NCI-H2227 (cell line): ENCODE measurements around the gene RSRC2.
A peak's percentile ranks its signal among the peaks of the same experiment; 100 is the strongest.
"Not testable (repeated sequence)": the region's sequence is repeated elsewhere in the genome, so short reads cannot be mapped to it uniquely, and the experiment has no call there.

Experiments used
- DNase-seq: peaks from one replicate; lab custom pipeline; 2025; ENCODE audit not compliant: unreplicated experiment; lab: John Stamatoyannopoulos, UW

The RSRC2 gene, protein sequence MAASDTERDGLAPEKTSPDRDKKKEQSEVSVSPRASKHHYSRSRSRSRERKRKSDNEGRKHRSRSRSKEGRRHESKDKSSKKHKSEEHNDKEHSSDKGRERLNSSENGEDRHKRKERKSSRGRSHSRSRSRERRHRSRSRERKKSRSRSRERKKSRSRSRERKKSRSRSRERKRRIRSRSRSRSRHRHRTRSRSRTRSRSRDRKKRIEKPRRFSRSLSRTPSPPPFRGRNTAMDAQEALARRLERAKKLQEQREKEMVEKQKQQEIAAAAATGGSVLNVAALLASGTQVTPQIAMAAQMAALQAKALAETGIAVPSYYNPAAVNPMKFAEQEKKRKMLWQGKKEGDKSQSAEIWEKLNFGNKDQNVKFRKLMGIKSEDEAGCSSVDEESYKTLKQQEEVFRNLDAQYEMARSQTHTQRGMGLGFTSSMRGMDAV

DNA sequence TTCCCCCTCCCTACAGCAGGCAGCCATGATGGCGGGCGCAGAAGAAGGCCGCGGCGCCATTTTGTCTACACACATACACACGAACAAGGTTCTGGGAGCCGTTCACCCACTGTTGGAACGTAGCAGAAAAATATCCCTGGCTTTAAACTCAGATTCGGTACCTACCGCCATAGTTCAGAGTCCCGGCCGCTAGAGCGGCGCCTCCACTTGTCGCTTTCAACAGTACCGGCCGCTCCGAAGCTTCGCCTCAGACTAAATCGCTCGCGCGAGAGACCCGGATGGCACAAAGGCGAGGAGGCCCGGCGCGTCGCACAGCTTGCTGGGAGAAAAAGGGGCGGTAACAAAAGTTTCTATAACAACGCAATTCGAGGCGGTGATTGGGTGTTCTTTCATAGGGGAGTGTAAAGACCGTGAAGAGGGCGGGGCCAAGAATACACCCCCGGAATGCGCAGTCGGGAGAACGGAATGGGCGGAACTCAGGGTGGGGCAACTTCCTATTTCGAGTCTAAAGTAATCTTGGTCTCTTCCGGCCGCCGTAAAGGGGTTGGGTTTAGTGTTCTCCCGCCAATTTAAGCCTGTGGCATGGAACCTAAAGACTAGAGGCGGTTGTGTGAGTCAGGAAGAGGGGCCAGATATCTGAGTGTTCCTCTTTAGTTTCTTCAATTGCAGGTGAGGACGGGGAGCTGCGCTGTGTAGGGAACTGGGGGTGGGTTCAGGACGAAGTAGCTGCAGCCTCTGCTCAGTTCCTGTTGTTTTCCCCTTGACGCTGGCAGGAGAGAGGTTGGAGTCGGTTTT, at the start of gene RSRC2, which contains the start of gene KNTC1:
RSRC2 (minus strand) TSS at position 254 of the 795 bp plus-strand sequence; CDS start at position 171, 83 bp downstream.
KNTC1 (plus strand) TSS at position 567 of the 795 bp plus-strand sequence. CDS start 2,815 bp downstream, outside the sequence.
- DNase-seq: peak; percentile 100

DNA sequence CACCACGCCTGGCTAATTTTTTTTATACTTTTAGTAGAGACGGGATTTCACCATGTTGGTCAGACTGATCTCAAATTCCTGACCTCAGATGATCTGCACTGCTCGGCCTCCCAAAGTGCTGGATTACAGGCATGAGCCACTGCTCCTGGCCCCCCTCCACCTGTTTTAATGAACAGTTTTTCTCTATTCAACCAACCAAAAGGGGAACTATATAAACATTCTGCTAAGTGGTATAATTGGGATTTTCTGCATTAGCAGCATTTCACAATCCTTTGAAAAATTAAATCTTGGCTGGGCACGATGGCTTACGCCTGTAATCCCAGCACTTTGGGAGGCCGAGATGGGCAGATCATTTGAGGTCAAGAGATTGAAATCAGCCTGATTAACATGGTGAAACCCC, 45.1 kb upstream of the RSRC2 start:
- DNase-seq: no peak

DNA sequence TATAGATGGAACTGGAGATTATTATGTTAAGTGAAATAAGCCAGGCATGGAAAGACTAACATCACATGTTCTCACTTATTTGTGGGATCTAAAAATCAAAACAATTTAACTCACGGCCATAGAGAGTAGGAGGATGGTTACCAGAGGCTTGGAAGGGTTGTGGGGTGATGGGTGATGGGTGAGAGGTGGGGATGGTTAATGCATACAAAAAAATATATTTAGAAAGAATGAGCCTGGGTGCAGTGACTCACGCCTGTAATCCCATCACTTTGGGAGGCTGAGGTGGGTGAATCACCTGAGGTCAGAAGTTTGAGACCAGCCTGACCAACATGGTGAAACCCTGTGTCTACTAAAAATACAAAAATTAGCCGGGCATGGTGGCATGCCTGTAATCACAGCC, 43.3 kb upstream of the RSRC2 start:
- not testable (repeated sequence) for DNase-seq

DNA sequence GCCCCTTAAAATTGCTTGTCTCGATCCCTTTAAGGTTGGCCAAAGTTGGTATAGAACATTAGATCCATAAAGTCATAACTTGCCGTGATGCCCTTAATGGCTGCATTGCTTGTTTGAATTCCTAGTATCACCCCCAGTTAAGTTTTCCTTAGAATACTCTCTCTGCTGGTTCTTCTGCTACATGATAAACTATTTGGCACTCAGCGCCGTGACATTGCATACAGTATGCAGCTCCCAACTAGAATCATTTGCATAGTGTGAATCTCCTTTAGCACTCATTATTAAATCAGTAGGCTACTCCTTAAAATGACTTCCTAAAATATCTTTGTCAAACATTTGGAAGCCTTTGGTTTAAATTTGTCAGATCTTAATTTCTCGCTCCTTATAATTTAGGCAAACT, 42.6 kb upstream of the RSRC2 start:
- no peak for DNase-seq

DNA sequence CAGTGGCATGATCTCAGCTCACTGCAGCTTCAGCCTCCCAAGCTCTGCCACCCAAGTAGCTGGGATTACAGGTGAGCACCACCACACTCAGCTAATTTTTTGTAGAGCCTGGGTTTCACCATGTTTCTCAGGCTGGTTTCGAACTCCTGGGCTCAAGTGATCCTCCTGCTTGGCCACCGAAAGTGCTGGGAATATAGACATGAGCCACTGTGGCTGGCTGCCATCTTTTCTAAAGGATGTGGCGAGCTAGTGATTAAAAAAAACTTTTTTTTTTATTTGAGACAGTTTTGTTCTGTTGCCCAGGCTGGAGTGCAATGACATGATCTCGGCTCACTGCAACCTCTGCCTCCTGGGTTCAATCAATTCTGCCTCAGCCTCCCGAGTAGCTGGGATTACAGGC, 40.1 kb upstream of the RSRC2 start:
- not testable (repeated sequence) for DNase-seq

DNA sequence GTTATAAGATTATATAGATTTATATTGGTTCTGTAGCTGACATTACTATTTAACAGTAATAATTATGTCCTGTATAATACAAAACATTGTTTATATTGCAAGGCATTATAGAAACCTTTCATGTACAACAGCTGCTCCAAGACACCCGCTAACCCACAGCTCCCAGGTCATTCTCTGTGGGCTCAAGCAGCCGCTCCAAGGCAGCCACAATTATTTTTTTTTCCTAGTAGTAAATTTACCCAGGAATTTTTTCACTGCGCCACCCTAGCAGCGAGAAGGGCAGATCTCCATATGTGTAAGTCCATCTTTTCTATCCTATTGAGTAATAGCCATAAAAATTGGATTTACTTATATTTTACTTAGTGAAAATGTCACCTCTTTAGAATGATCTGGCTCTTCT, 36.6 kb upstream of the RSRC2 start:
- no peak for DNase-seq

DNA sequence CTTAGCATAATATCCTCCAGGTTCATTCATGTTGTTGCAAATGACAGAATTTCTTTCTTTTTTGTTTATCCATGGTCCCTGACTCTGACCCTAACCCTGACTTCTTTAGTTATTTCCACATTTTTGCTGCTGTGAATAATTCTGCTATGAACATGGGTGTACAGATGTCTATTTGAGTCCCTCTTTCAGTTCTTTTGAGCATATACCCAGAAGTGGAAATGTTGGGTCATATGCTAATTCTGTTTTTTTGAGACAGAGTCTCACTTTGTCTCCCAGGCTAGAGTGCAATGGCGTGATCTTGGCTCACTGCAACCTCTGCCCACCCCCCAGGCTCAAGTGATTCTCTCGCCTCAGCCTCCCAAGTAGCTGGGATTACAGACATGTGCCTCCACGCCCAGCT, 33.4 kb upstream of the RSRC2 start:
- DNase-seq: no peak

DNA sequence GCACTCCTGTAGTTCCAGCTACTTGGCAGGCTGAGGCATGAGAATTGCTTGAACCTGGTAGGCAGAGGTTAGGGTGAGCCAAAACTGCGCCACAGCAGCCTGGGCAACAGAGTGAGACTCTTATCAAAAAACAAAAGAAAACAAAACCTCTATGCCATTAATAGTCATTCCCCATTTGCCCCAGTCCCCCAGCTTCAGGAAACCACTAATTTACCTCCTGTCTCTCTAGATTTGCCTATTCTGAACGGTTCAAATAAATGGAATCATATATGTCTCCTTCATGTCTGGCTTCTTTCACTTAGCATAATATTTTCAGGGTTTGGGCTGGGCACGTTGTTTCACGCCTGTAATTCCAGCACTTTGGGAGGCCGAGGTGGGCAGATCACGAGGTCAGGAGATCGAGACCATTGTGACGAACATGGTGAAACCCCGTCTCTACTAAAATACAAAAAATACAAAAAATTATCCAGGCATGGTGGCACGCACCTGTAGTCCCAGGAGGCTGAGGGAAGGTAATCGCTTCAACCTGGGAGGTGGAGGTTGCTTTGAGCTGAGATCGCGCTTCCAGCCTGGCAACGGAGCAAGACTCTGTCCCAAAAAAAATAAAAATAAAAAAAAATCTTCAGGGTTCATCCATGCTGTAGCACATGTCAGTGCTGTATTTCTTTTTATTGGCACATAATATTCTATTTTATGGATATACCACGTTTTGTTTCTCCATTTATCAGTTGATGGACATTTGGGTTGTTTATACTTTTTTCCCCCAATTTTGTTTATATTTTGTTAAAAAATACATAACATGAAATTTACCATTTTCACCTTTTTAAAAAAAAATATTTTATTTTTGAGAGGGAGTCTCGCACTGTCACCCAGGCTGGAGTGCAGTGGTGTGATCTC, 32.3 kb upstream of the RSRC2 start:
- no peak for DNase-seq

DNA sequence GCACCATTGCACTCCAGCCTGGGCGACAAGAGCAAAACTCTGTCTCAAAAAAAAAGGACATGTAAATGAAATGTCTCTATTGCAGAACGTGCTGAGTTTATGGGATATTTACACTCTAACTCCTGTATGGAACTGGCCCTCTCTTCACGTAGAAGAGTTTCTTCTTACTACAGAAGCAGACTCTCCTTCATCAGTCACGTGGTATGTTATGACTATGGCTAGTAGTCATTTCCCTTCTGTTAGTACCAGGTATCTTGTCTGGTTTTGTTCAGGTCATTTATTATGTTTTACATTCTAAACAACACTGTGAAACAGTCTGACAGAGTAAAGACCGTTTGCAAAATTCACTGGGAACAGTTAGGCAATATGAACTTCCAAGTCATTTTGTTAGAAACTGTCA, 20.6 kb upstream of the RSRC2 start:
- DNase-seq: no peak

DNA sequence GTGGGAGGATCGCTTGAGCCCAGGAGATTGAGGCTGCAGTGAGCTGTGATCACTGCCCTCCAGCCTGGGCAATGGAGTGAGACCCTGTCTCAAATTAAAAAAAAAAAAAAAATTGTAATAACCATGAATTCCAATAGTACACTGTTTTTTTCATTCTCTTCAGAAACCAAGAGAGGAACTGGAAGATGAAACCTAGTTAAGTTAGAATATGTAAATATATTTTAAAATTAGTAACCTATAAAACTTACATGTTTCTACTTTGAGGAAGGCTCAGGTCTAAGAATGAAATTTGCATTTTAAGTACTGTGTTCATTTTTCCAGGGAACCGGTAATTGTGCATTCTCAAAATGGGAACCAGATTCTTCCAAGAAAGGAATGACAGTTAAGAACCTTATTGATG, 19.1 kb upstream of the RSRC2 start:
- no peak for DNase-seq

DNA sequence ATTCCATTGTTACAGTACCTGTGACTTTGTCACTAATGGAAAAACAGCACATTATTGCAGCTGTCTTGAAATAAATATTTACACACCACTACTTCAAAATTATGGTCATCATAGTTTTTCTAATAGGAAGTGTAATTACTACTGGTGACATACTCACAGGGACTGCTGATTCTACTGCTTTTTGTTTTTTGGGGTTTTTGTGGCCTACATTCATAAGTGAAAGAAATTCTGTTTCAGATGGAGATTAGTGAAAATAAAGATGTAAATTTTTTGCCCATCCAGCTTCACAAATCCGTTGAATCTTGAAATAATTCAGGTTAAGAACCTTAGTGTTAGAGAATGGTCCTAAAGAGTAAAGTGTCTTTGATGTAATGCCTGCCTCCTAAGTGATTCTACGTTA, 17.8 kb upstream of the RSRC2 start:
- no peak for DNase-seq

DNA sequence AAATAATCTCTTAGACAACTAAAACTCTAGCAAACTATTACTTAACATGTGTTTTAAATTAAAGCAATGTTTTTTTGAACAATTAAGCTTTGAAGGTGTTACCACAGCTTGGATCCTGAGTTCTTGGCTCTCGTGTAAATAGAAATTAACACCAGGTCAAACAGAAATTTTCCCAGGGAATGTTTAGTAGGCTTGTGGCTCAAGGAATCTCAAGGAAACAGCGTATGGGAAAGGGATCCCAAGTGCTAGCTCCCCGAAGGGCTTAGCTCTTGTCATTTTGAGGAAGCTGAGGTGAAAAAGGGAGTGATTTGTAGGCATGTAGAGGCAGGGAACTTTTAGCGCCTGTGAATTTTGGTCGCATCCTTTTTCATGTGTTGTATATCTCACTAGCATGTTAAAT, 11.8 kb upstream of the RSRC2 start:
- no peak for DNase-seq

DNA sequence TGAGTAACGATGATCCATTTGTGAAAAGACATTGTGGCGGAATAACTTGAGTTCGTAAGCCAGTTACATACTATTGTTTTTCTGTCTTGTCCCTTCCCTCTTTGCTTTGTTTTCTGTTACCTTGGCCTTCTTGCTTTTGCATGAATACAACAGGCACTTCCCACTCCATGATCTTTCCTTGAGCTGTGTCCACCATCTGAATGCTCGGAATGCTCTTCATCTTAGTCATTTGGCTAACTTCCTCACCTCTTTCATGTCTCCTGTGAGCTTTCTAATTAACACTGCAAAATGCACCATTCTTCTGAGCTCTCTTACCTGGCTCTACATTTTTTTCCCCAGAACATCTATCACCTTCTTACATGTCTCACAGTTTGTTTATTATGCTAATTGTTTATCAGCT, 10.3 kb upstream of the RSRC2 start:
- no peak for DNase-seq

DNA sequence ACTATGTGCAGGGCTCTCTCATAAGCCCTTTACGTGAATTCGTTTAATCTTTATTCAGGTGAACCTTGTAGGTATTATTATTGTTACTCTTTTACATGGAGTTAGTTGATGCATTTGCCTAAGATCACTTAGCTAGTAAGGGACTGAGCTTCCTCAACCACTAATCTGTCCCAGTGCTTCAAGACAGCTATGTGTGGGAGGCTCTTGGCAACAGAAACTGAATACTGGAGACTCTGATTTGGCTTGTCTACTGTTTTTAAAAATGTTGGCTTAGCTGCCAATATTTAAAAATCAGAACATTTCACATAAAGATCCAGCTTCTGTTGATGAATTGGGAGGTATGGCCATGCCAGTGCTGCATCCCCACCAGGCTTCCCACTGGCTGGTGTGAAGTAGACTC, 7.1 kb upstream of the RSRC2 start:
- no peak for DNase-seq

DNA sequence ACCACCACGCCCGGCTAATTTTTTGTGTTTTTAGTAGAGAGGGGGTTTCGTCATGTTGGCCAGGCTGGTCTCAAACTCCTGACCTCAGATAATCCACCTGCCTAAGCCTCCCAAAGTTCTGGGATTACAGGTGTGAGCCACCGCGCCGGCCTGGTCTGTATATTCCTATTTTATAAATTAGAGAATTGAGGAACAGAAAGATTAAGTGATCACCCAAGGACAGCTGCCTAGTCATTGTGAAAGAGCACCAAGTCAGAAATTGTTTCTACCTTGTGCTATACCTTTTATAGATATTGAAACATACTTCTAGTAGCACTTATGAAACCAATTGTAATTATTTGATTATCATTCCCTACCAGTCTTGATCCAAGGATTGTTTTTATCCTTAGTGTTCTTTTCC, 2.3 kb upstream of the RSRC2 start:
- DNase-seq: no peak

DNA sequence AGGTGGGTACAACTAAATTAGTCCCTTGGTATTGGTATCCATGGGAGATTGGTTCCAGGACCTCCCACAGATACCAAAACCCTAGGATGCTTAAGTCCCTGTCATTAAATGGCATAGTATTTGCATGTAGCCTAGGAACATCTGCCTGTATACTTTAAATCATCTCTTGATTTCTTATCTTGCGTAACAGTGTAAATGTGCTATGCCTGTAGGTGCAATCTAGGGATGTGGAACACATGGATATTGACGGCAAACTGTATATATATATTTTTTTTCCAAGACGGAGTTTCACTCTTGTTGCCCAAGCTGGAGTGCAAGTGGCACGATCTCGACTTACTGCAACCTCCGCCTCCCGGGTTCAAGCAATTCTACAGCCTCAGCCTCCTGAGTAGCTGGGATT, 1.8 kb upstream of the RSRC2 start:
- no peak for DNase-seq

DNA sequence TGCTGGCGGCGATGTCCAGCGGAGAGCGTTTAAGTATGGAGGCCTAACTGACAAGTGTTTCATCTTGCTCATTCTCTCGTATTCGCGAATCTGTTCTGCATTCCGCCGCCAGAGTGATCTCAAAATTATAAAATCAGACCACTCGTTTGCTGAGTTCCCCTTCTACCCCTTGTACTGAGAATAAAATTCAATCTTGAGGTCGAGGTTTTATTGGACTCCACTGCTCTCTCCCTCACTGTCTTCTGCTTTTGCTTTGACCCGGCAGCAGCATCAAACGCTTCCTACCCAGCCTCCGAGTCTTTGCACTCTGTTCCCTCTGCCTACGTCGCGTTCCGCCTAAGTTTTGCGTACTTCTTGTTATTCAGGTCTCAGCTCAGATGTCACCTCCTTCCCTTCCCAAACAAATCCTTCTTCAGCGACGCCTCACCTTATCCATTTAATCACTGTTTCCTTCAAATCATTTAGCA, 775 bp upstream of the RSRC2 start:
- DNase-seq: peak; percentile 37

DNA sequence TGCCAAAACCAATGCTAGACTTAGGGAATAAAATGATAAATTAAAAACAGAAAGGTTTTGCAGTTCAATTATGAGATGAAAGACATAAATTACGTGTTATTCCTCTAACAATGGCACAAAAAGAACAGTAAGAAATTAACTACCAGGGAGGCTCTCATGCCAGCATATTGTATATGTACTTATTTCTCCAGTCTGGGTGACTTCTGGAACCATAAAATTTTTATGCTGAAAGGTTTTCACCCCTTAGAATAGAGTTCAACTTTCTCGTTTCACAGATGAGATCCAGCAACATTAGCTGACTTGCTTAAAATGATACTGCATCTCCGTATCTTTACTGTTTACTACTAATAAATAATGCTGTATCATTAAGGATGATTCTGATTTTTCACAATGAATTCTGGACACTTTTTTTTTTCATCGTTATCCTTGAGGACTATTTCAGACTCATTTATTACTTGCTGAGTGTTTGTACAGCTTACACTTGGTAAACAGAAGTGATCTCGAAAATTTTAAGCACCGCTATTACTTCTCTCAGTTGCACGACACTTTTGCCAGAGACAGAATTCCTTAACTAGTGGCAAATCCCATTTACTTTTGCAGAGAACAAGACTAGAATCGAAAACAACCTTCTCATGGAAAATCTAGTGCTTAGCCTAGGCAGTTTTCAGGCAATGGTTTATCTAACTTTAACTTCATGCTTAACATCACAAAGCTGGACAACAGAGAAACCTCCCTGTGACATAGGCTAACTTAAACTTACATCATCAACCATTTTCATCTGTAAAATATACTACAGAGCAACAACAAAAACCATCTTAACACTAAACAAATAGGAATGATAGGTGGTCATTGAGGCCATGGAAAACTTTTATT, 2.7 kb downstream of the RSRC2 start:
- DNase-seq: no peak

DNA sequence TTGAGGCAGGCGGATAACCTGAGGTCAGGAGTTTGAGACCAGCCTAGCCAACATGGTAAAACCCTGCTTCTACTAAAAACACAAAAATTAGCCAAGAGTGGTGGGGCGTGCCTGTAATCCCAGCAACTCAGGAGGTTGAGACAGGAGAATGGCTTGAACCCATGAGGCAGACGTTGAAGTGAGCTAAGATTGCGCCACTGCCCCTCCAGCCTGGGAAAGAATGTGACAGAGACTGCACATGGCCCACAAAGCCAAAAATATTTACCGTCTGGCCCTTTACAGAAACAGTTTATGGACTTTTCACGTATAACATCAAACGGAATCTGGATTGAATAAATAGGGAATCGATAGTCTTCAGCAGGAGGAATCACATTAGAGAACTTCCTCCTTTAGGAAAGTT, 3.5 kb downstream of the RSRC2 start:
- no peak for DNase-seq

DNA sequence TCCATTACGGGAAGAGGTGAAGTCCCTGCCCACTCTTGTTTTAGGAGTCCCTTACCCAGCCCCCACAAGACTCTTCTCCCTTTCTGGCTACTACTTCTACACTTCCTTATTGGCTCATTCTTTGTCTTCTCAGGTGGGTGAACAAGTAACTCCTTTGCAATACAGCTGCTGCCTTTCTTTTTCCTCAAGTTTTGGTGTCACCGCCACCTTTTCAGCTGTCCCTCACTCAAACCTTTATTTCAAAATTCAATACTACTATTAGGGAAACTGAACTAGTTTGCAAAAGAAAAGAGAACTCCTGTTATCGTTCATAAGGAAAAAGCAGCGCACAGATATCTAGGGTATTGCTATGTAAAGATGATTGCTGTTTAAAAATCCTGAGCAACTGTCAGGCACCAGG, 6.1 kb downstream of the RSRC2 start:
- no peak for DNase-seq
